IMR-90 (cell line): Measurements from ENCODE around the gene TPSG1. TPM values are rescaled to one million over a fixed set of nuclear protein-coding genes. Genes with fewer than 3 reads are reported as not detected.

Source experiments
- ATAC-seq: fragments of 200-7000 bp; cut with Tn5 transposase; 2 replicates; pipeline ENCODE4 v1.9.1; 2020; ENCODE audit warnings: low read depth, mild to moderate bottlenecking, moderate library complexity
- BruUV-seq: library from RNA; stranded (reverse); fragments of 400-500 nt; replicated peaks from 2 replicates; lab custom pipeline; 2021; lab: Mats Ljungman, UMichigan
- CTCF ChIA-PET: fragments of 300-600 bp; formaldehyde crosslinking; extraction: SDS; loops from one replicate; lab custom pipeline; 2021; ENCODE audit warnings: antibody characterized with exemption; lab: Yijun Ruan, JAX
- POLR2A ChIA-PET: fragments of 300-600 bp; sonication (Branson Sonifier 250); formaldehyde crosslinking; loops from one replicate; lab custom pipeline; 2022; ENCODE audit warnings: antibody characterized with exemption; ENCODE audit not compliant: unreplicated experiment; lab: Charles Lee
- DNase-seq: peaks from one replicate; pipeline ENCODE4 v3.0.0; 2013
- H2AFZ ChIP-seq: replicated peaks from 2 replicates; pipeline ENCODE3; 2013; ENCODE audit warnings: low read length, mild to moderate bottlenecking; ENCODE audit not compliant: poor library complexity
- H2AK5ac ChIP-seq: 2 replicates; pipeline ENCODE4 v1.6.1; 2013; ENCODE audit warnings: low read depth, low read length, inconsistent platforms
- H2AK9ac ChIP-seq: replicated peaks from 2 replicates; pipeline ENCODE3; 2013; ENCODE audit warnings: mild to moderate bottlenecking, low read depth, low read length, moderate library complexity; ENCODE audit not compliant: poor library complexity
- H2BK120ac ChIP-seq: 2 replicates; pipeline ENCODE4 v1.6.1; 2013; ENCODE audit warnings: low read depth, low read length, inconsistent platforms
- H2BK15ac ChIP-seq: 3 replicates; pipeline ENCODE4 v1.6.1; 2013; ENCODE audit warnings: low read depth, low read length, inconsistent platforms
- H2BK20ac ChIP-seq: 2 replicates; pipeline ENCODE4 v1.6.1; 2013; ENCODE audit warnings: low read depth, mild to moderate bottlenecking, inconsistent platforms, low read length, moderate library complexity
- H2BK5ac ChIP-seq: 2 replicates; pipeline ENCODE4 v1.6.1; 2013; ENCODE audit warnings: mild to moderate bottlenecking, low read depth, low read length, inconsistent platforms; ENCODE audit not compliant: poor library complexity, severe bottlenecking
- H3K14ac ChIP-seq: replicated peaks from 2 replicates; pipeline ENCODE4 v1.6.1; 2013; ENCODE audit warnings: low read depth, low read length, inconsistent platforms
- H3K18ac ChIP-seq: 2 replicates; pipeline ENCODE4 v1.6.1; 2013; ENCODE audit warnings: low read depth, low read length, control low read depth
- H3K23ac ChIP-seq: 2 replicates; pipeline ENCODE4 v1.6.1; 2013; ENCODE audit warnings: low read depth, low read length, inconsistent platforms
- H3K27ac ChIP-seq: 2 replicates; pipeline ENCODE4 v1.5.1; 2013; ENCODE audit warnings: mild to moderate bottlenecking, control low read depth, low read length; ENCODE audit not compliant: insufficient read depth
- H3K27me3 ChIP-seq: 2 replicates; pipeline ENCODE4 v1.6.1; 2013; ENCODE audit warnings: low read length; ENCODE audit not compliant: control insufficient read depth, insufficient read depth
- H3K36me3 ChIP-seq: 2 replicates; pipeline ENCODE4 v1.6.1; 2013; ENCODE audit warnings: low read length, mixed read lengths; ENCODE audit not compliant: control insufficient read depth, insufficient read depth
- H3K4ac ChIP-seq: 2 replicates; pipeline ENCODE4 v1.6.1; 2013; ENCODE audit warnings: low read depth, low read length, inconsistent platforms
- H3K4me1 ChIP-seq: 2 replicates; pipeline ENCODE4 v1.6.1; 2013; ENCODE audit warnings: low read length, mixed read lengths; ENCODE audit not compliant: control insufficient read depth, insufficient read depth
- H3K4me2 ChIP-seq: 2 replicates; pipeline ENCODE4 v1.6.1; 2013; ENCODE audit warnings: low read depth, mild to moderate bottlenecking, control low read depth, low read length, moderate library complexity
- H3K4me3 ChIP-seq: 2 replicates; pipeline ENCODE4 v1.5.1; 2013; ENCODE audit warnings: low read depth, mild to moderate bottlenecking, control low read depth, low read length, moderate library complexity; ENCODE audit not compliant: insufficient read depth
- H3K56ac ChIP-seq: 2 replicates; pipeline ENCODE4 v1.6.1; 2013; ENCODE audit warnings: low read length, inconsistent platforms; ENCODE audit not compliant: insufficient read depth; ENCODE audit errors: extremely low read depth
- H3K79me1 ChIP-seq, 2 experiments: 2 replicates each; pipeline ENCODE4 v1.6.1; 2013; ENCODE audit warnings: low read length in 2 of 2, inconsistent platforms in 1 of 2, low read depth in 1 of 2
- H3K9ac ChIP-seq: 2 replicates; pipeline ENCODE4 v1.6.1; 2013; ENCODE audit warnings: low read depth, low read length, control low read depth
- H3K9me1 ChIP-seq: 2 replicates; pipeline ENCODE4 v1.6.1; 2013; ENCODE audit warnings: low read length, inconsistent platforms; ENCODE audit not compliant: insufficient read depth
- H3K9me3 ChIP-seq: 2 replicates; pipeline ENCODE4 v1.6.1; 2013; ENCODE audit warnings: low read length; ENCODE audit not compliant: control insufficient read depth, insufficient read depth
- H4K20me1 ChIP-seq: 2 replicates; pipeline ENCODE4 v1.6.1; 2013; ENCODE audit warnings: low read length, inconsistent platforms; ENCODE audit not compliant: insufficient read depth
- H4K5ac ChIP-seq: 2 replicates; pipeline ENCODE4 v1.6.1; 2013; ENCODE audit warnings: mild to moderate bottlenecking, low read depth, low read length, control low read depth
- H4K8ac ChIP-seq, 2 experiments: 2 replicates each; pipeline ENCODE4 v1.6.1; 2013; ENCODE audit warnings: low read depth in 2 of 2, low read length in 2 of 2, control low read depth in 1 of 2, inconsistent platforms in 1 of 2
- H4K91ac ChIP-seq: 2 replicates; pipeline ENCODE4 v1.6.1; 2013; ENCODE audit warnings: low read depth, low read length, inconsistent platforms; ENCODE audit not compliant: insufficient read depth
- BHLHE40 ChIP-seq: fragments of 150-350 bp; IDR thresholded peaks from 2 replicates; pipeline ENCODE4 v1.6.1; 2016; ENCODE audit warnings: mild to moderate bottlenecking, low read depth, low read length
- CEBPB ChIP-seq: IDR thresholded peaks from 2 replicates; pipeline ENCODE4 v1.6.1; 2012; ENCODE audit warnings: low read depth, low read length, improper control_type of control experiment
- CHD1 ChIP-seq: IDR thresholded peaks from 2 replicates; pipeline ENCODE4 v1.6.1; 2012; ENCODE audit warnings: low read depth, low read length, improper control_type of control experiment
- FOS ChIP-seq: fragments of 150-350 bp; IDR thresholded peaks from 2 replicates; pipeline ENCODE4 v1.6.1; 2016; ENCODE audit warnings: low read depth, low read length
- MAZ ChIP-seq: IDR thresholded peaks from 2 replicates; pipeline ENCODE4 v1.6.1; 2012; ENCODE audit warnings: low read depth, mild to moderate bottlenecking, low read length, improper control_type of control experiment, moderate library complexity, borderline replicate concordance
- MXI1 ChIP-seq: IDR thresholded peaks from 2 replicates; pipeline ENCODE4 v1.6.1; 2012; ENCODE audit warnings: low read depth, mild to moderate bottlenecking, low read length, moderate library complexity, borderline replicate concordance
- NFE2L2 ChIP-seq: fragments of 150-350 bp; IDR thresholded peaks from 2 replicates; pipeline ENCODE4 v1.6.1; 2016; ENCODE audit warnings: low read depth, mild to moderate bottlenecking, low read length
- POLR2A ChIP-seq: IDR thresholded peaks from 2 replicates; pipeline ENCODE4 v1.6.1; 2012; ENCODE audit warnings: mild to moderate bottlenecking, low read depth, low read length
- RAD21 ChIP-seq: IDR thresholded peaks from 2 replicates; pipeline ENCODE4 v1.6.1; 2012; ENCODE audit warnings: low read length, improper control_type of control experiment
- RCOR1 ChIP-seq: IDR thresholded peaks from 2 replicates; pipeline ENCODE4 v1.6.1; 2012; ENCODE audit warnings: mild to moderate bottlenecking, low read length, improper control_type of control experiment; ENCODE audit not compliant: insufficient replicate concordance
- RFX5 ChIP-seq: IDR thresholded peaks from 2 replicates; pipeline ENCODE4 v1.8.0; 2012; ENCODE audit warnings: low read depth, mild to moderate bottlenecking, low read length, moderate library complexity
- SMC3 ChIP-seq: fragments of 150-350 bp; IDR thresholded peaks from 2 replicates; pipeline ENCODE4 v1.6.1; 2016; ENCODE audit warnings: low read depth, mild to moderate bottlenecking, antibody characterized with exemption, low read length, moderate library complexity
- WGBS, 2 experiments: methylation state at CpG; one replicate each; pipeline versions ENCODE4 v1.1.5 to v1.1.7; 2013; ENCODE audit warnings: missing lambda C conversion rate in 2 of 2; ENCODE audit not compliant: insufficient read length in 1 of 2; ENCODE audit errors: extremely low coverage in 2 of 2; 5-methylcytosine and 5-hydroxymethylcytosine counted together
- dilution Hi-C: fragments of 300-500 bp; cut with HindIII; formaldehyde crosslinking; loops from one replicate; pipeline ENCODE4 v1.14.3; 2018; ENCODE audit warnings: low sequenced_read_pairs; ENCODE audit not compliant: unreplicated experiment
- in situ Hi-C: fragments of 300-500 bp; cut with MboI; formaldehyde crosslinking; loops from 3 replicates; pipeline ENCODE4 v1.14.3; 2019; ENCODE audit warnings: low sequenced_read_pairs, inconsistent platforms, mixed read lengths
- intact Hi-C: fragments of 100-400 bp; cut with micrococcal nuclease; formaldehyde crosslinking; loops from 2 replicates; pipeline ENCODE4 v1.10.0; 2022
- polyA plus RNA-seq, 3 experiments: library from polyadenylated mRNA; depleted of rRNA; stranded (reverse); fragments of >200 nt; gene quantifications; 2 replicates each; pipeline ENCODE4 v1.2.3, GENCODE V29; 2012; ENCODE audit warnings: low replicate concordance in 1 of 3
- total RNA-seq: library from RNA; depleted of rRNA; stranded (reverse); fragments of >200 nt; gene quantifications from 2 replicates; pipeline ENCODE4 v1.2.3, GENCODE V29; 2012
- TF ChIP-seq, protein P1 (sequence below): fragments of 150-350 bp; IDR thresholded peaks from 2 replicates; pipeline ENCODE4 v1.6.1; 2017; ENCODE audit warnings: mild to moderate bottlenecking, antibody characterized with exemption, low read length, low read depth
- TF ChIP-seq, protein P2 (sequence below): fragments of 150-350 bp; IDR thresholded peaks from 2 replicates; pipeline ENCODE4 v1.6.1; 2016; ENCODE audit warnings: low read depth, mild to moderate bottlenecking, low read length, moderate library complexity, borderline replicate concordance
- TF ChIP-seq, protein P3 (sequence below): conservative IDR thresholded peaks from 2 replicates; pipeline ENCODE4 v1.5.1; 2012; ENCODE audit warnings: mild to moderate bottlenecking, low read depth, low read length, improper control_type of control experiment

Gene TPSG1
- total and polyA plus RNA-seq, 2 of the 4 experiments (the other 2 are of a cell fraction): not detected

DNA sequence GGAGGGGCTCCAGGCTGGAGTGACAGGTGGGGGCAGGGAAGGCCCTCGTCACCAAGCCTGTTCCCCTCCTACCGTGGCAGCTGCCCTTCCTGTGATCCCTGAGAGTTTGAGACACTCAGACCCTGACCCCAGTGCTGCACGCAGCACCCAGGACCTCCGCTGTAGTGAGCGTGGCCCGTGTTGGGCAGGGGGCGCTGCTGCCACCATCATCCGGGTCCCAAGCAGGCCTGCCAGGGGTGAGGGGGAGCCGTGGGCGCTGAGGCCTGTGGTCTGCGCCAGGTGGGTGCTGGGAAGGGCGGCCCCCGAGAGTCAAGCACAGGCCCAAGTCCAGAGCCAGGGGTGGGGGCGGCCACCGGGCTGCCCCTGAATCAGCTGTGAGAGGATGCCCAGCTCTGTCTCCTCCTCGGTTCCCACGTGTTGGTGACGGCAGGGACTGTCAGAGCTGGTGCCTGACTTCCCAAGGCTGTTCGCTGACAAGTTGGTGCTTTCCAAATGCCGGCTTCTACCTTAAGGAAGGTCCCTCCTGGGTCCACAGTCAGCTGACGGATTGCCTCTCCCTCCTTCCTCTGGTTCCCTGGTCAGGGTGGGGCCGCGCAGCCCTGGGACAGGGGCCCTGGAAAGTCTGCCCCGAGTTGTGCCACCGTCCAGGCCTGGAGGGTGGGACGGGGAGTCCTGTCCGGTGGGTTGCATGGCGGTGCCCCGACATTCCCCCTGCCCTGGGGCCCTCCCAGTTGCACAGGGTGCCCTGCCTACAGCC lies 31.1 kb downstream of the TPSG1 start:
- in situ Hi-C loops: no loop called here
- TF ChIP-seq MAZ (no peak), CEBPB (no peak), RCOR1 (no peak), MXI1 (no peak), SMC3 (no peak), CHD1 (no peak), RFX5 (no peak), RAD21 (no peak), BHLHE40 (no peak), NFE2L2 (no peak), POLR2A (no peak), FOS (no peak)
- TF ChIP-seq, protein P1, sequence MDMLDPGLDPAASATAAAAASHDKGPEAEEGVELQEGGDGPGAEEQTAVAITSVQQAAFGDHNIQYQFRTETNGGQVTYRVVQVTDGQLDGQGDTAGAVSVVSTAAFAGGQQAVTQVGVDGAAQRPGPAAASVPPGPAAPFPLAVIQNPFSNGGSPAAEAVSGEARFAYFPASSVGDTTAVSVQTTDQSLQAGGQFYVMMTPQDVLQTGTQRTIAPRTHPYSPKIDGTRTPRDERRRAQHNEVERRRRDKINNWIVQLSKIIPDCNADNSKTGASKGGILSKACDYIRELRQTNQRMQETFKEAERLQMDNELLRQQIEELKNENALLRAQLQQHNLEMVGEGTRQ: no peak
- TF ChIP-seq, protein P2, sequence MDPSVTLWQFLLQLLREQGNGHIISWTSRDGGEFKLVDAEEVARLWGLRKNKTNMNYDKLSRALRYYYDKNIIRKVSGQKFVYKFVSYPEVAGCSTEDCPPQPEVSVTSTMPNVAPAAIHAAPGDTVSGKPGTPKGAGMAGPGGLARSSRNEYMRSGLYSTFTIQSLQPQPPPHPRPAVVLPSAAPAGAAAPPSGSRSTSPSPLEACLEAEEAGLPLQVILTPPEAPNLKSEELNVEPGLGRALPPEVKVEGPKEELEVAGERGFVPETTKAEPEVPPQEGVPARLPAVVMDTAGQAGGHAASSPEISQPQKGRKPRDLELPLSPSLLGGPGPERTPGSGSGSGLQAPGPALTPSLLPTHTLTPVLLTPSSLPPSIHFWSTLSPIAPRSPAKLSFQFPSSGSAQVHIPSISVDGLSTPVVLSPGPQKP: no peak
- TF ChIP-seq, protein P3, sequence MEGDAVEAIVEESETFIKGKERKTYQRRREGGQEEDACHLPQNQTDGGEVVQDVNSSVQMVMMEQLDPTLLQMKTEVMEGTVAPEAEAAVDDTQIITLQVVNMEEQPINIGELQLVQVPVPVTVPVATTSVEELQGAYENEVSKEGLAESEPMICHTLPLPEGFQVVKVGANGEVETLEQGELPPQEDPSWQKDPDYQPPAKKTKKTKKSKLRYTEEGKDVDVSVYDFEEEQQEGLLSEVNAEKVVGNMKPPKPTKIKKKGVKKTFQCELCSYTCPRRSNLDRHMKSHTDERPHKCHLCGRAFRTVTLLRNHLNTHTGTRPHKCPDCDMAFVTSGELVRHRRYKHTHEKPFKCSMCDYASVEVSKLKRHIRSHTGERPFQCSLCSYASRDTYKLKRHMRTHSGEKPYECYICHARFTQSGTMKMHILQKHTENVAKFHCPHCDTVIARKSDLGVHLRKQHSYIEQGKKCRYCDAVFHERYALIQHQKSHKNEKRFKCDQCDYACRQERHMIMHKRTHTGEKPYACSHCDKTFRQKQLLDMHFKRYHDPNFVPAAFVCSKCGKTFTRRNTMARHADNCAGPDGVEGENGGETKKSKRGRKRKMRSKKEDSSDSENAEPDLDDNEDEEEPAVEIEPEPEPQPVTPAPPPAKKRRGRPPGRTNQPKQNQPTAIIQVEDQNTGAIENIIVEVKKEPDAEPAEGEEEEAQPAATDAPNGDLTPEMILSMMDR: no peak

More for the DNA sequence above, 31.1 kb downstream of the TPSG1 start:
- Histone ChIP-seq H2BK20ac (no peak overlapping the region), H3K14ac (no peak overlapping the region), H3K79me1 (no peaks in the 10 kb centered on the region), H2BK5ac (no peak overlapping the region), H3K36me3 (no peaks in the 10 kb centered on the region), H3K4me1 (no peaks in the 10 kb centered on the region), H3K9me3 (no peaks in the 10 kb centered on the region), H4K91ac (no peak overlapping the region), H3K4ac (no peak overlapping the region), H3K27me3 (no peaks in the 10 kb centered on the region), H2BK120ac (no peak overlapping the region), H3K9ac (no peak overlapping the region), H2AFZ (peak overlapping the region; percentile 56), H2AK9ac (no peak overlapping the region), H4K8ac (no peak overlapping the region), H3K4me3 (no peak overlapping the region), H2BK15ac (no peak overlapping the region), H3K23ac (no peak overlapping the region), H3K9me1 (no peaks in the 10 kb centered on the region), H3K27ac (no peak overlapping the region), H3K18ac (no peak overlapping the region), H3K56ac (no peak overlapping the region), H3K4me2 (no peak overlapping the region), H2AK5ac (no peak overlapping the region), H4K20me1 (peaks cover 14% of the 10 kb centered on the region), H4K5ac (no peak overlapping the region)
- intact Hi-C loops: loop anchor here (1.0 kb wide), 1 partner anchor 88 kb away; no protein-coding TSS in a partner anchor
- ChIA-PET CTCF (interaction anchor here (0.6 kb wide), 1 partner anchor 230 kb away, joined by 3 read pairs; no protein-coding TSS in a partner anchor), POLR2A (no interaction called here)
- 55% methylated on average over 13 of the region's 29 CpGs; no CpG with 5 or more reads in 1 of the 2 experiments for WGBS, 2 experiments
- DNase-seq: no peak
- dilution Hi-C loops: no loop called here
- BruUV-seq: no TSS peak
- no peak for ATAC-seq
